ENCODE results near the gene KAZN. TPM values are rescaled to one million over a fixed set of nuclear protein-coding genes. Genes with fewer than 3 reads are reported as not detected.
A peak's percentile ranks its signal among the peaks of the same experiment; 100 is the strongest.

KAZN gene
- total RNA-seq, 2 donors from 2014 or later = 0.46 to 0.58 TPM

- no peaks in the 10 kb centered on the region for H3K4me1 Mint-ChIP-seq (ENCODE audit: low read depth)
- H3K27ac Mint-ChIP-seq = no peak overlapping the region
- DNase-seq (no peak), ATAC-seq (replicated peaks in 1 of 2) (no peak)
- no peak overlapping the region for H3K4me3 Mint-ChIP-seq
- H3K27me3 Mint-ChIP-seq (ENCODE audit: low read depth) = no peaks in the 10 kb centered on the region
- no peaks in the 10 kb centered on the region for H3K9me3 Mint-ChIP-seq
- H3K36me3 Mint-ChIP-seq (ENCODE audit: insufficient read depth in 2 of 2) = no peaks in the 10 kb centered on the region
Measured at GRCh38 chr1:15018767-15019166, 420.3 kb downstream of the KAZN start.

- no peaks in the 10 kb centered on the region for H3K27me3 Mint-ChIP-seq (ENCODE audit: low read depth)
- no peak overlapping the region for H3K4me3 Mint-ChIP-seq
- H3K9me3 Mint-ChIP-seq = no peaks in the 10 kb centered on the region
- DNase-seq = no peak
- H3K4me1 Mint-ChIP-seq (ENCODE audit: low read depth) = no peaks in the 10 kb centered on the region
- ATAC-seq (replicated peaks in 1 of 2) = no peak
- no peaks in the 10 kb centered on the region for H3K36me3 Mint-ChIP-seq (ENCODE audit: insufficient read depth in 2 of 2)
- H3K27ac Mint-ChIP-seq = no peak overlapping the region
Measured at GRCh38 chr1:15020943-15021745, 422.7 kb downstream of the KAZN start.

GRCh38 chr1:15022048-15022447 is 423.6 kb downstream of the KAZN start:
- H3K27ac Mint-ChIP-seq = no peak overlapping the region
- DNase-seq (no peak), ATAC-seq (replicated peaks in 1 of 2) (no peak)
- no peaks in the 10 kb centered on the region for H3K36me3 Mint-ChIP-seq (ENCODE audit: insufficient read depth in 2 of 2)
- H3K4me1 Mint-ChIP-seq (ENCODE audit: low read depth) = no peaks in the 10 kb centered on the region
- H3K4me3 Mint-ChIP-seq = no peak overlapping the region
- H3K9me3 Mint-ChIP-seq = no peaks in the 10 kb centered on the region
- no peaks in the 10 kb centered on the region for H3K27me3 Mint-ChIP-seq (ENCODE audit: low read depth)

- no peaks in the 10 kb centered on the region for H3K27me3 Mint-ChIP-seq (ENCODE audit: low read depth)
- H3K4me1 Mint-ChIP-seq (ENCODE audit: low read depth) = no peaks in the 10 kb centered on the region
- DNase-seq = no peak
- ATAC-seq (replicated peaks in 1 of 2) = no peak
- no peak overlapping the region for H3K27ac Mint-ChIP-seq
- H3K36me3 Mint-ChIP-seq (ENCODE audit: insufficient read depth in 2 of 2) = no peaks in the 10 kb centered on the region
- no peaks in the 10 kb centered on the region for H3K9me3 Mint-ChIP-seq
- H3K4me3 Mint-ChIP-seq = no peak overlapping the region
Measured at GRCh38 chr1:15023205-15023604, 424.7 kb downstream of the KAZN start.

GRCh38 chr1:15023976-15024375 is 425.5 kb downstream of the KAZN start:
- Mint-ChIP-seq H3K4me1 (ENCODE audit: low read depth) (no peaks in the 10 kb centered on the region), H3K9me3 (no peaks in the 10 kb centered on the region), H3K27ac (no peak overlapping the region), H3K27me3 (ENCODE audit: low read depth) (no peaks in the 10 kb centered on the region), H3K4me3 (no peak overlapping the region), H3K36me3 (ENCODE audit: insufficient read depth in 2 of 2) (no peaks in the 10 kb centered on the region)
- DNase-seq (no peak), ATAC-seq (replicated peaks in 1 of 2) (no peak)

GRCh38 chr1:15026117-15026489 is 427.6 kb downstream of the KAZN start:
- Mint-ChIP-seq H3K27me3 (ENCODE audit: low read depth) (no peaks in the 10 kb centered on the region), H3K4me1 (ENCODE audit: low read depth) (no peaks in the 10 kb centered on the region), H3K4me3 (no peak overlapping the region), H3K27ac (no peak overlapping the region), H3K9me3 (no peaks in the 10 kb centered on the region), H3K36me3 (ENCODE audit: insufficient read depth in 2 of 2) (no peaks in the 10 kb centered on the region)
- DNase-seq = no peak
- no peak for ATAC-seq (replicated peaks in 1 of 2)

- H3K9me3 Mint-ChIP-seq = no peaks in the 10 kb centered on the region
- H3K27ac Mint-ChIP-seq = no peak overlapping the region
- ATAC-seq (replicated peaks in 1 of 2) = no peak
- no peaks in the 10 kb centered on the region for H3K27me3 Mint-ChIP-seq (ENCODE audit: low read depth)
- H3K4me1 Mint-ChIP-seq (ENCODE audit: low read depth) = no peaks in the 10 kb centered on the region
- DNase-seq = peak; percentile 33 to 54
- H3K4me3 Mint-ChIP-seq = no peak overlapping the region
- H3K36me3 Mint-ChIP-seq (ENCODE audit: insufficient read depth in 2 of 2) = no peaks in the 10 kb centered on the region
Measured at GRCh38 chr1:15027515-15027986, 429.1 kb downstream of the KAZN start.

- no peak for DNase-seq
- ATAC-seq (replicated peaks in 1 of 2) = no peak
Measured at GRCh38 chr1:15028102-15028501, 429.6 kb downstream of the KAZN start.

GRCh38 chr1:15028616-15029015 is 430.1 kb downstream of the KAZN start:
- no peaks in the 10 kb centered on the region for H3K4me1 Mint-ChIP-seq (ENCODE audit: low read depth)
- H3K9me3 Mint-ChIP-seq = no peaks in the 10 kb centered on the region
- H3K27ac Mint-ChIP-seq = no peak overlapping the region
- no peak for DNase-seq
- H3K36me3 Mint-ChIP-seq (ENCODE audit: insufficient read depth in 2 of 2) = no peaks in the 10 kb centered on the region
- no peaks in the 10 kb centered on the region for H3K27me3 Mint-ChIP-seq (ENCODE audit: low read depth)
- H3K4me3 Mint-ChIP-seq = no peak overlapping the region
- no peak for ATAC-seq (replicated peaks in 1 of 2)

More at GRCh38 chr1:15028102-15028501, 429.6 kb downstream of the KAZN start:
- no peaks in the 10 kb centered on the region for H3K27me3 Mint-ChIP-seq (ENCODE audit: low read depth)
- no peaks in the 10 kb centered on the region for H3K4me1 Mint-ChIP-seq (ENCODE audit: low read depth)
- no peak overlapping the region for H3K4me3 Mint-ChIP-seq
- no peaks in the 10 kb centered on the region for H3K9me3 Mint-ChIP-seq
- H3K36me3 Mint-ChIP-seq (ENCODE audit: insufficient read depth in 2 of 2) = no peaks in the 10 kb centered on the region
- H3K27ac Mint-ChIP-seq = no peak overlapping the region

- H3K4me3 Mint-ChIP-seq = no peak overlapping the region
- no peak overlapping the region for H3K27ac Mint-ChIP-seq
- no peaks in the 10 kb centered on the region for H3K9me3 Mint-ChIP-seq
- peaks cover 4% of the 10 kb centered on the region for H3K4me1 Mint-ChIP-seq (ENCODE audit: low read depth)
- H3K36me3 Mint-ChIP-seq (ENCODE audit: insufficient read depth in 2 of 2) = no peaks in the 10 kb centered on the region
- DNase-seq = no peak
- no peaks in the 10 kb centered on the region for H3K27me3 Mint-ChIP-seq (ENCODE audit: low read depth)
- ATAC-seq (replicated peaks in 1 of 2) = no peak
Measured at GRCh38 chr1:15029036-15029435, 430.6 kb downstream of the KAZN start.

- DNase-seq = no peak
- H3K27me3 Mint-ChIP-seq (ENCODE audit: low read depth) = no peaks in the 10 kb centered on the region
- no peak for ATAC-seq (replicated peaks in 1 of 2)
- no peak overlapping the region for H3K4me3 Mint-ChIP-seq
- H3K36me3 Mint-ChIP-seq (ENCODE audit: insufficient read depth in 2 of 2) = no peaks in the 10 kb centered on the region
- H3K4me1 Mint-ChIP-seq (ENCODE audit: low read depth) = peaks cover 7% of the 10 kb centered on the region
- H3K27ac Mint-ChIP-seq = no peak overlapping the region
- no peaks in the 10 kb centered on the region for H3K9me3 Mint-ChIP-seq
Measured at GRCh38 chr1:15029786-15030185, 431.3 kb downstream of the KAZN start.

GRCh38 chr1:15031251-15031933 is 432.9 kb downstream of the KAZN start:
- H3K4me3 Mint-ChIP-seq = no peak overlapping the region
- peaks cover 7% of the 10 kb centered on the region for H3K4me1 Mint-ChIP-seq (ENCODE audit: low read depth)
- no peaks in the 10 kb centered on the region for H3K27me3 Mint-ChIP-seq (ENCODE audit: low read depth)
- H3K9me3 Mint-ChIP-seq = no peaks in the 10 kb centered on the region
- no peak for DNase-seq
- H3K27ac Mint-ChIP-seq = no peak overlapping the region
- no peak for ATAC-seq (replicated peaks in 1 of 2)
- H3K36me3 Mint-ChIP-seq (ENCODE audit: insufficient read depth in 2 of 2) = no peaks in the 10 kb centered on the region

GRCh38 chr1:15033264-15033663 is 434.8 kb downstream of the KAZN start:
- ATAC-seq (replicated peaks in 1 of 2) (no peak), DNase-seq (no peak)
- Mint-ChIP-seq H3K36me3 (ENCODE audit: insufficient read depth in 2 of 2) (no peaks in the 10 kb centered on the region), H3K27ac (no peak overlapping the region), H3K9me3 (no peaks in the 10 kb centered on the region), H3K27me3 (ENCODE audit: low read depth) (no peaks in the 10 kb centered on the region), H3K4me3 (no peak overlapping the region), H3K4me1 (ENCODE audit: low read depth) (peaks cover 7% of the 10 kb centered on the region)

Measured in activated T-cell treated with anti-CD3 and anti-CD28 coated beads, Interleukin-2, amount 50 U/mL, for 72 hours (primary cell).